HepG2 (cell line): ENCODE results near the gene MEIOB. TPM values are rescaled to one million over a fixed set of nuclear protein-coding genes. Genes with fewer than 3 reads are reported as not detected.

ENCODE experiments used
- ADNP ChIP-seq: sonication (generic); formaldehyde crosslinking; IDR thresholded peaks from 2 replicates; pipeline ENCODE4 v1.4.0; 2020; ENCODE audit warnings: missing genetic modification reagents
- AHR ChIP-seq: IDR thresholded peaks from 2 replicates; pipeline ENCODE4 v1.6.1; 2018; ENCODE audit warnings: missing genetic modification reagents, missing compliant biosample characterization
- EP300 ChIP-seq, 3 experiments: sonication (generic) in 1 of 3; formaldehyde crosslinking in 1 of 3; IDR thresholded peaks; 2 replicates each; pipeline versions ENCODE4 v1.5.1 to v1.6.1; 2011 to 2020; ENCODE audit warnings: low read depth in 2 of 3, low read length in 2 of 3, borderline replicate concordance in 1 of 3, improper control_type of control experiment in 1 of 3, mild to moderate bottlenecking in 1 of 3, missing genetic modification reagents in 1 of 3, moderate library complexity in 1 of 3
- FOXA1 ChIP-seq, 2 experiments: fragments of 450-650 bp in 1 of 2; sonication (generic) in 1 of 2; formaldehyde crosslinking in 1 of 2; IDR thresholded peaks; 2 replicates each; pipeline versions ENCODE4 v1.4.0 to v1.6.1; 2016 to 2020; ENCODE audit warnings: missing genetic modification reagents in 1 of 2
- KAT7 ChIP-seq: IDR thresholded peaks from 2 replicates; pipeline ENCODE4 v1.6.1; 2018; ENCODE audit warnings: borderline replicate concordance, missing compliant biosample characterization
- KDM5A ChIP-seq: fragments of 200-600 bp; sonication (generic); IDR thresholded peaks from 2 replicates; pipeline ENCODE4 v1.7.0; 2018; ENCODE audit warnings: antibody characterized with exemption, mild to moderate bottlenecking, low read length, borderline replicate concordance
- REXO4 ChIP-seq: sonication (generic); formaldehyde crosslinking; IDR thresholded peaks from 2 replicates; pipeline ENCODE4 v1.8.0; 2022; ENCODE audit warnings: missing genetic modification reagents, mild to moderate bottlenecking, borderline replicate concordance
- RFXAP ChIP-seq: sonication (generic); formaldehyde crosslinking; IDR thresholded peaks from 2 replicates; pipeline ENCODE4 v1.4.0; 2020; ENCODE audit warnings: missing genetic modification reagents, borderline replicate concordance
- RNF2 ChIP-seq: fragments of 450-650 bp; conservative IDR thresholded peaks from 2 replicates; pipeline ENCODE4 v1.6.1; 2016; ENCODE audit warnings: low read depth
- SOX13 ChIP-seq, 3 experiments: fragments of 450-650 bp in 1 of 3; sonication (generic) in 1 of 3; formaldehyde crosslinking in 1 of 3; IDR thresholded peaks in 2 of 3; conservative IDR thresholded peaks in 1 of 3; 2 replicates each; pipeline versions ENCODE4 v1.5.0 to v1.6.1; 2016 to 2020; ENCODE audit warnings: antibody characterized with exemption in 1 of 3, mild to moderate bottlenecking in 1 of 3, missing compliant biosample characterization in 1 of 3, missing genetic modification reagents in 1 of 3, moderate library complexity in 1 of 3
- ZNF44 ChIP-seq: sonication (generic); formaldehyde crosslinking; IDR thresholded peaks from 2 replicates; pipeline ENCODE4 v1.5.1; 2020; ENCODE audit warnings: mild to moderate bottlenecking, missing genetic modification reagents
- ZNF496 ChIP-seq: sonication (generic); formaldehyde crosslinking; IDR thresholded peaks from 2 replicates; pipeline ENCODE4 v1.8.1; 2023; ENCODE audit warnings: mild to moderate bottlenecking, moderate library complexity, missing genetic modification reagents; ENCODE audit not compliant: insufficient replicate concordance
- ZNF589 ChIP-seq: sonication (generic); formaldehyde crosslinking; conservative IDR thresholded peaks from 2 replicates; pipeline ENCODE4 v1.8.0; 2022; ENCODE audit warnings: mild to moderate bottlenecking, moderate library complexity, missing genetic modification reagents
- ZSCAN25 ChIP-seq: sonication (generic); formaldehyde crosslinking; IDR thresholded peaks from 2 replicates; pipeline ENCODE4 v1.8.0; 2022; ENCODE audit warnings: mild to moderate bottlenecking, missing genetic modification reagents
- polyA plus RNA-seq, 8 experiments: library from polyadenylated mRNA; depleted of rRNA in 3 of 8; stranded (reverse) in 7 of 8; unstranded in 1 of 8; fragments of >200 nt; fragmentation: Illumina TruSeq in 4 of 8; extraction: Trizol in 4 of 8; gene quantifications; 2 replicates each; pipeline versions ENCODE4 v1.2.1 to v1.2.3, GENCODE V29; 2011 to 2016; ENCODE audit warnings: low read depth in 4 of 8, missing spikeins in 1 of 8, mixed read lengths in 1 of 8; ENCODE audit not compliant: insufficient read depth in 1 of 8
- total RNA-seq, 5 experiments: library from RNA; depleted of rRNA; stranded (reverse); fragments of >200 nt; fragmentation: Illumina TruSeq; extraction: Trizol; gene quantifications; 2 replicates each; pipeline ENCODE4 v1.2.3, GENCODE V29; 2016; ENCODE audit warnings: low read depth in 1 of 5
- TF ChIP-seq, protein P1 (sequence below): sonication (generic); formaldehyde crosslinking; IDR thresholded peaks from 2 replicates; pipeline ENCODE4 v1.8.1; 2023; ENCODE audit warnings: missing genetic modification reagents, mild to moderate bottlenecking, borderline replicate concordance
- TF ChIP-seq, protein P2 (sequence below): sonication (generic); formaldehyde crosslinking; IDR thresholded peaks from 2 replicates; pipeline ENCODE4 v1.4.0; 2020; ENCODE audit warnings: mild to moderate bottlenecking, missing genetic modification reagents
- TF ChIP-seq, protein P3 (sequence below): sonication (generic); formaldehyde crosslinking; conservative IDR thresholded peaks from 2 replicates; pipeline ENCODE4 v1.8.0; 2022; ENCODE audit warnings: low read depth, missing genetic modification reagents
- TF ChIP-seq, protein P4 (sequence below): sonication (generic); formaldehyde crosslinking; conservative IDR thresholded peaks from 2 replicates; pipeline ENCODE4 v1.4.0; 2020; ENCODE audit warnings: missing genetic modification reagents
- TF ChIP-seq, protein P5 (sequence below): sonication (generic); formaldehyde crosslinking; conservative IDR thresholded peaks from 2 replicates; pipeline ENCODE4 v1.4.0; 2020; ENCODE audit warnings: missing genetic modification reagents

The MEIOB gene
- total and polyA plus RNA-seq, 2 of the 13 experiments (the other 11 are each of a cell fraction or from before 2014, with no cell fraction given) = 0.17 TPM; not detected in 1

DNA sequence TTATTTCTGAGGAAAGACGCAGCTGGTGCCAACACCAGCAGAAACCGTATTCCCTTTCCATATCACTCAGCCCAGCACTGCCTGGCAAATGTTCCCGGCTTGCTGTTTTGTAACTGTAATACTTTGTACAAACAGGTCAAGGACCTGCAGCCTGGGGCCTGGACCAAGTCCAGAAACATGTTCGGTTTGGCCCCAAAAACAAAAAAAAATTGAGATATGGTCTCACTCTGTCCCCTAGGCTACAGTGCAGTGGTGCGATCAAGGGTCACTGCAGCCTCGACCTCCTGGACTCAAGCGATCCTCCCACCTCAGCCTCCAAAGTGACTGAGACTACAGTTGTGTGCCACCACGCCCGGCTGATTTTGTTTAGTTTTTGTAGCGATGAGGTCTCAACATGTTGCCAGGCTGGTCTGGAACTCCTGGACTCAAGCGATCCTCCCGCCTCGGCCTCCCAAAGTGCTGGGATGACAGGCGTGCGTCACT lies 46.5 kb downstream of the MEIOB start (continued):
- TF ChIP-seq ZNF496 (CRISPR knock-in tag) (no peak), KDM5A (no peak), EP300 (IDR thresholded peaks at IDR 0.05; ENCODE audit: low read depth in 2 of 2, low read length in 2 of 2) (peak in 1 of 2 experiments; percentile 57; a peak in 1 of 4 replicates), EP300 (CRISPR knock-in tag; IDR thresholded peaks at IDR 0.05; ENCODE audit: borderline replicate concordance) (no peak), AHR (CRISPR knock-in tag) (no peak), KAT7 (peak; percentile 79; the same call in 1 of the 2 replicates), REXO4 (CRISPR knock-in tag) (no peak), ZSCAN25 (CRISPR knock-in tag) (0 out of 2 replicates have a peak, but pooled peaks have one; percentile 42), ZNF44 (CRISPR knock-in tag) (no peak), FOXA1 (IDR thresholded peaks at IDR 0.05) (no peak), FOXA1 (CRISPR knock-in tag; IDR thresholded peaks at IDR 0.05) (peak; percentile 30; the same call in 1 of the 2 replicates), RNF2 (no peak), RFXAP (CRISPR knock-in tag) (0 out of 2 replicates have a peak, but pooled peaks have one; percentile 22), ADNP (peak; percentile 95), ZNF589 (CRISPR knock-in tag) (no peak), SOX13 (IDR thresholded peaks at IDR 0.05) (no peak), SOX13 (CRISPR knock-in tag; conservative IDR thresholded peaks at IDR 0.05 in 1 of 2, IDR thresholded peaks at IDR 0.05 in 1 of 2) (peak in 1 of 2 experiments; percentile 61; a peak in 2 of 4 replicates)
- TF ChIP-seq, protein P1, sequence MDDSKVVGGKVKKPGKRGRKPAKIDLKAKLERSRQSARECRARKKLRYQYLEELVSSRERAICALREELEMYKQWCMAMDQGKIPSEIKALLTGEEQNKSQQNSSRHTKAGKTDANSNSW (CRISPR knock-in tag) = no peak
- TF ChIP-seq, protein P2, sequence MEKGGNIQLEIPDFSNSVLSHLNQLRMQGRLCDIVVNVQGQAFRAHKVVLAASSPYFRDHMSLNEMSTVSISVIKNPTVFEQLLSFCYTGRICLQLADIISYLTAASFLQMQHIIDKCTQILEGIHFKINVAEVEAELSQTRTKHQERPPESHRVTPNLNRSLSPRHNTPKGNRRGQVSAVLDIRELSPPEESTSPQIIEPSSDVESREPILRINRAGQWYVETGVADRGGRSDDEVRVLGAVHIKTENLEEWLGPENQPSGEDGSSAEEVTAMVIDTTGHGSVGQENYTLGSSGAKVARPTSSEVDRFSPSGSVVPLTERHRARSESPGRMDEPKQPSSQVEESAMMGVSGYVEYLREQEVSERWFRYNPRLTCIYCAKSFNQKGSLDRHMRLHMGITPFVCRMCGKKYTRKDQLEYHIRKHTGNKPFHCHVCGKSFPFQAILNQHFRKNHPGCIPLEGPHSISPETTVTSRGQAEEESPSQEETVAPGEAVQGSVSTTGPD (CRISPR knock-in tag) = no peak
- TF ChIP-seq, protein P3, sequence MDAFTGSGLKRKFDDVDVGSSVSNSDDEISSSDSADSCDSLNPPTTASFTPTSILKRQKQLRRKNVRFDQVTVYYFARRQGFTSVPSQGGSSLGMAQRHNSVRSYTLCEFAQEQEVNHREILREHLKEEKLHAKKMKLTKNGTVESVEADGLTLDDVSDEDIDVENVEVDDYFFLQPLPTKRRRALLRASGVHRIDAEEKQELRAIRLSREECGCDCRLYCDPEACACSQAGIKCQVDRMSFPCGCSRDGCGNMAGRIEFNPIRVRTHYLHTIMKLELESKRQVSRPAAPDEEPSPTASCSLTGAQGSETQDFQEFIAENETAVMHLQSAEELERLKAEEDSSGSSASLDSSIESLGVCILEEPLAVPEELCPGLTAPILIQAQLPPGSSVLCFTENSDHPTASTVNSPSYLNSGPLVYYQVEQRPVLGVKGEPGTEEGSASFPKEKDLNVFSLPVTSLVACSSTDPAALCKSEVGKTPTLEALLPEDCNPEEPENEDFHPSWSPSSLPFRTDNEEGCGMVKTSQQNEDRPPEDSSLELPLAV (CRISPR knock-in tag) = no peak
- TF ChIP-seq, protein P4, sequence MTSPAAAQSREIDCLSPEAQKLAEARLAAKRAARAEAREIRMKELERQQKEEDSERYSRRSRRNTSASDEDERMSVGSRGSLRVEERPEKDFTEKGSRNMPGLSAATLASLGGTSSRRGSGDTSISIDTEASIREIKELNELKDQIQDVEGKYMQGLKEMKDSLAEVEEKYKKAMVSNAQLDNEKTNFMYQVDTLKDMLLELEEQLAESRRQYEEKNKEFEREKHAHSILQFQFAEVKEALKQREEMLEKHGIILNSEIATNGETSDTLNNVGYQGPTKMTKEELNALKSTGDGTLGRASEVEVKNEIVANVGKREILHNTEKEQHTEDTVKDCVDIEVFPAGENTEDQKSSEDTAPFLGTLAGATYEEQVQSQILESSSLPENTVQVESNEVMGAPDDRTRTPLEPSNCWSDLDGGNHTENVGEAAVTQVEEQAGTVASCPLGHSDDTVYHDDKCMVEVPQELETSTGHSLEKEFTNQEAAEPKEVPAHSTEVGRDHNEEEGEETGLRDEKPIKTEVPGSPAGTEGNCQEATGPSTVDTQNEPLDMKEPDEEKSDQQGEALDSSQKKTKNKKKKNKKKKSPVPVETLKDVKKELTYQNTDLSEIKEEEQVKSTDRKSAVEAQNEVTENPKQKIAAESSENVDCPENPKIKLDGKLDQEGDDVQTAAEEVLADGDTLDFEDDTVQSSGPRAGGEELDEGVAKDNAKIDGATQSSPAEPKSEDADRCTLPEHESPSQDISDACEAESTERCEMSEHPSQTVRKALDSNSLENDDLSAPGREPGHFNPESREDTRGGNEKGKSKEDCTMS = no peak
- TF ChIP-seq, protein P5, sequence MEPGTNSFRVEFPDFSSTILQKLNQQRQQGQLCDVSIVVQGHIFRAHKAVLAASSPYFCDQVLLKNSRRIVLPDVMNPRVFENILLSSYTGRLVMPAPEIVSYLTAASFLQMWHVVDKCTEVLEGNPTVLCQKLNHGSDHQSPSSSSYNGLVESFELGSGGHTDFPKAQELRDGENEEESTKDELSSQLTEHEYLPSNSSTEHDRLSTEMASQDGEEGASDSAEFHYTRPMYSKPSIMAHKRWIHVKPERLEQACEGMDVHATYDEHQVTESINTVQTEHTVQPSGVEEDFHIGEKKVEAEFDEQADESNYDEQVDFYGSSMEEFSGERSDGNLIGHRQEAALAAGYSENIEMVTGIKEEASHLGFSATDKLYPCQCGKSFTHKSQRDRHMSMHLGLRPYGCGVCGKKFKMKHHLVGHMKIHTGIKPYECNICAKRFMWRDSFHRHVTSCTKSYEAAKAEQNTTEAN (CRISPR knock-in tag) = peak; percentile 55
